Stimulated activated CD8-positive, alpha-beta memory T cell treated with anti-CD3 and anti-CD28 coated beads, Interleukin-2, amount 100 ng/mL, for 48 hours (primary cell): ENCODE measurements around the gene GPC6.
"Not testable (repeated sequence)": the region's sequence is repeated elsewhere in the genome, so short reads cannot be mapped to it uniquely, and the experiment has no call there.

ENCODE experiments used
- DNase-seq, 2 donors: peaks; one replicate each; pipeline ENCODE4 v3.0.0-alpha.2; 2020; ENCODE audit warnings: low read depth in 2 of 2

The GPC6 gene

DNA sequence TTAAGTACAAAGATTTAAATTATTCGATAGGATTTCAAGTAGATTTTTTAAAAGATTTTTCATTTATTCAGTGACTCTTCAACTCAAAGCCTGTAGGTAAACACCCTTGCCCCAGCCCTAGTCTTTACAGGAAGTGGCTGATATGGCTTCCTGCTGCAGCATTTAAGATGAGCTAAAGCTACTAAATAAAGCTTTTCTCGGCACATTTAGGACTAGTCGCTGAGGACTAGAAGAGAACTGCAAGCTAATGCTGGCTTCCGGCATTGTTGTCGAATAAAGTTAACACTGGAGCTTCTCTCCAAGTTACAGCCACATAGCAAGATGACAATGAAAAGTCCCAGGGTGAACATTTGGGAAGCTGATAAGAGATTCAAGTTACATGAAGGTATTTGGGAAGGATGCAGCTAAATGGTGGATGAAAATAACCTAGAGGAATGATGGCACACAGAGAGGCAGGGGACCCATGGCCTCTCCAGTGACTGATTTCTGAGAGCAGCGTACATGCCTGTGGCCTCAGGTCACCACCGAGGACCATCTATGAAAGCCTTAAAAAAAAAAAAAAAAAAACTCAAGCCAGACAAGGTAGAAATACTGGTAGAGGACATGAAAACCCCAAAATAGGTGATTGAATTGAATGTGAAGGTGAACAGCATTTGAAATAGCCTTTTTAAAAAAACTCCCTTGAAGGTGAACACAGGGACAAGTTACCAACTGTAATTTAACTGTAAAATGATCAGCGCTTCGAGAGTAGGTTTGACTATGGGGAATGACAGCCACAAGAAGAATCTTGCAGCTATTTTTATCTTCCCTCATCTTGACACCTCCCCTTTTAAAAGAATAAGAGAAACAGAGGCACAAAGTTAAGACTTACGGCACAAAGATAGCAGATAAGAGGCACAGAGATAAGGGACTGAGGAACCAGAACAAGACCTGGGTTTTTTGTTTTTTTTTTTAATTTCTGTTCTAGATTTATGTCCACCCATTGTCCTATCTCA, 1097.5 kb downstream of the GPC6 start:
- DNase-seq = no peak

DNA sequence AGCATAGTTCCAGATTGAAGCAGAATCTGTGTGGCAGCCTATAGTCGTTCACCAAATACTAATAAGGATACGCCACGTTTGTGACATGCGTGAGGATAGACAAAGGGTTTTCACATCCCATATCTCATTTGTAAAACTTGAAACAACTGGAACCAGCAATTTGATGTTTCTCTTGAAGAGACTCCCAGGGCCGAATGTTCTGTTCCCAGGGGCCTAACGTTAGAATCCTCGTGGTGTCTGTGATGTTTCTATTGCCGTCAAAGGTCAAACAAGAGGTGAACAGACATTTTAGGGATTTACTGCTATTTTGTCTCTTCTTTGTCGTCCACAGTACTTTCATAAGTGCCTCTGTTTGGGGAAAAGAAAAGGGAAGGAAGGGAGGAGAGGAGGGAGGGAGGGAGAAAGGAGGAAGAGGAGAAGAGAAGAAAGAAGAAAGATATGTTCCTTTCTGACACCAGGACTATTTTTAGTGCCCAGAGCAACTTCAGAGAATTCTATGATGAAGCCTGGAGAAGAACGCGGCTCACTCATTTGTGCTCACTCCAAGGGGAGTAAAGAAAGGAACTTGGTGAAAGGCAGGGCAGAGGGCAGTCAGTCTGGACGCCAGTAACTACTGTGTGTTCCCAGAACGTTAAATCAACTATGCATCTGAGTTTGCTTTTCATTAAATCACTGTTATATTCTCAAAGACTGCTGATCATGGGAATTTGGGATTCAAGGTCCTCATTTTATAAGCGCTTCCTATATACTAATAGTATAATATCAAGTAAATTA, 1098.3 kb downstream of the GPC6 start:
- no peak for DNase-seq

DNA sequence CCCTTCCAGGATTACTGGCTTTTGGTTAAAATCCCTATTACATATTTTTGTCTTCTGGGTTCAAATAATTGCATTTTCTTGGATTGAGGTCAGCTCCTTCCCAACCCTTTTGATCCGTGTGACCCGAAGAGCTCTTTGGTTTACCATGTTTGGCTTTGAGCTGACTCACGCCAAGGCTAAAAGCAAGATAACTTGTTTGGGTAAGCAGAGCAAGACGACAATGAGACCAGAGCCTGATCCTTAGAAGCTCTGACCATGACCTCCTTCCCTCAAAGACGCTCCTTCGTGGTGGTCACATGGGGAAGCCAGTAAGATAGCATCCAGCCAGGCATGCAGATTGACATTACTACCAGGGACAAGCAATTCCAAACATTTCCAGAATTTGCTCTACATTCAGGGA, 1099.0 kb downstream of the GPC6 start:
- DNase-seq = no peak

DNA sequence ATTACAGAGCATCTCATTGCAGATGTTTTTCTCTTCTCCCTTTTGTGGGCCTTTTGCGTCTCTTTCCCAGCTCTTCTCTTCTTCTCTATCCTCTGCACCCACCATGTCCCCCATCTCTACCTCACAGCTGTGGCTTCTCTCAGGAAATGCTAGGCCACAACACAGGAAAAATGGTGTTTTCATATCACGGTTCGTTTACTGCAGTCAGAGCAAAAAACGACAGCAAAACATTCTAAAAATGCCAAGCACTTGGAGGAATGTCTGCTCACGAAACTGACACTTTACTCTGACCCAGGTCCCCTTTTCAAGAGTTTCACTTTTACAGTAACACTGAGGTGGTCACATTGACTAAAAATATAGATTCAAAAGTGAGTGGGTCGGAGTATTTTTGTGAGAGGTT, 1100.7 kb downstream of the GPC6 start:
- no peak for DNase-seq

DNA sequence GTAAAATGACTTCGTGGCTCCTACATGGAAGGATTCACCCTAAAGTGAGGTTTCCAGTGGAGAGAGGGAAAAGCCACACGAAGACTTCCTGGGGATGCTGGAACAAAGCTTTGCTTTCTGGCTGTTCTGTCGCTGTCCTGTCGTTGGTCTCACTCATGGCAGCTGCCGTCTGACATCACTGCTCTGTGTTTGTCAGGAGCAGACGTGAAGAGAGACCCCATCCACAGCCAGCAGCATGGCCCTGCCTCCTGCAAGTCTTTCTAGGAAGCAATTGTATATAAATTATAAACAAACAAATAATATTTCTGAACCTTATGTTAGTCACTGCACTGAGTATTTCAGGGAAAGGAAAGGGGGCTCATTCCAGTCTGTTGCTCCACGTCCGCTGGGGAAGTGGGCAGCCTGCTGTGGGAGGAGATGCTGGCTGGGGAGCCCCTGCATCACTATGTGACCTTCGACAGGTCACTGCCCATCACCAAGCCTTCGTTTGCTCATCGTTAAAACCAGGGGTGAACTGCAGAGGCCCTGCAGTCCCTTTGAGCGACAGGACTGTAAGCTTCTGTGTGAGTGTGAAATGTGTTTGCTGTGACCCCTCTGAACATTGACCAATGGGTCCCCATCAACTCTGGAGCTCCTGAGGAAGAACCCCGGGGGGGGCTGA, 1101.9 kb downstream of the GPC6 start:
- DNase-seq = no peak

DNA sequence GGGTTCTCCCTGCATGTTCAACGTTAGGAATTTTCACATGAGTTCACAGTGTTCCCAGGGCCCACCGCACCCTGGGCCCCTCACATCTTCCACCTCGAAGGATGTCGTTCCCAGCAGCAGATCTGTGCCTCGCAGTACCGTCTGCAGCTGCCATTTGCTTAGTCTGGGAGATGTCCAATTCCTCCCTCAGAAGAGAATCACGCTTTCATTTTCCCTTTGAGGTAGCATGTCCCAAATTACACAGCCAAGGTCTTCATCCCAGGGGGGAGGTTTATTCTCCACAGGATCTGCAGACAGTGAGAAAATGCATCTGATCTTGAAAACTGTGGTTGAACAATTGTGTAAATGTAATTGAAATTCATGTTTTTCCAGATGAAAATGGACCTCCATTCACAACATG, 1102.7 kb downstream of the GPC6 start:
- no peak for DNase-seq

DNA sequence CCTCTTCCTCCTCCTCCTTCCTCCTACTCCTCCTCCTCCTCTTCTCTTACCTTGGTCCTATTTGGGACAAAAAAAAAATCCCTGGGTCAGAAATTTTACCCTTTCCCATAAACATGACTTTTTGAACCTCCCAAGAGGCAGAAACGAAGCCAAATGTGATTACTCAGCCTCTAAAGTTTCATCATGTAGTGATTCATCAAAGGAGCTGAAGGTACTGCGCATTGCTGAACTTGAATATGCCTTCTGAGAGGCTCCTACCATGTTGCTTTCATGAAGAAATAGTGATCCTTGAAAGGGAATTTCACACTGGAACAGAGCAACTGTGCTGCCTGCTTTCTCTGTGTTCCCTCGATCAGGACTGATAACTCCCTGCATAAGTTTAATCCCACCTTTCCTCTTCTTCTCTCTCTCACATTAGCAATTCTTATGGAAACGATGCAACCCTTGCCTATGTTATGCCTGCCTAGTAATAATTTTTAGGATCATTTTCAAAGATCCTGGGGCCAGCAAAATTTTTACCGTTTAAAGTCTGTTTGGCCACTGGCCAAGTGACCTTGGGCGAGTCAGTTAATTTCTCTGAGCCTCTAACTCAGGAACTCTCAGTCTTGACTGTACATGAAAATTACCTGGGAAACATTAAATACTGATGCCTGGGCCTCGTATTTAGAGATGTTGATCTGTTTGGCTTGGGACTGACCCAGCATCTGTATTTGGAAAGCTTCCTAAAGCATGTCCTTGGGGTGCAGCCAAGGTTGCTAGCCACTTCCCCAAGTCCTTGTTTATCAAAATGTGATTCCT, 1103.3 kb downstream of the GPC6 start:
- DNase-seq = no peak

DNA sequence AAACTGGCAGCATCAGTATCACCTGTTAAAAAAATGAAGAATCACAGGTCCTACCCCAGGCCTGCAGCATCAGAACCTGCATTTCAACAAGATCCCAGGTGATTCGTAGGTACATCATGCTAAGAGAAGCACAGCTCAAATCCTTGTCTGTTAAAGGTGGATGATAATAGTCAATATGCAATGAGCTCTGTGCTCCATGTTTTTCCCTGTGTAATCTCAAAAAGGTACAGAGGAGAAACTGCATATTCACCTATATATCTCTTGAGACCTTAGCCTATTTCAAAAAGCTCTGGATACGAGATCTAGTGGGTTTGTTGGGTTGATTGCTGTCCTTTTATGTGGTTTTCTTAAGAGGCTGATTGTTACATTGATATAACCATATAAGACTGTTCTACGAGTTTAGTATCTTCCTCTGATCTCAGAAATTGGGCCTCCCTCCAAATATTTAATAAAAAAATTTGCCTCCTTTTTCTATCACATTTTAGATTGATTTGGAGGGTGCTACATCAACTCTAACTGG, 1104.0 kb downstream of the GPC6 start:
- no peak for DNase-seq

DNA sequence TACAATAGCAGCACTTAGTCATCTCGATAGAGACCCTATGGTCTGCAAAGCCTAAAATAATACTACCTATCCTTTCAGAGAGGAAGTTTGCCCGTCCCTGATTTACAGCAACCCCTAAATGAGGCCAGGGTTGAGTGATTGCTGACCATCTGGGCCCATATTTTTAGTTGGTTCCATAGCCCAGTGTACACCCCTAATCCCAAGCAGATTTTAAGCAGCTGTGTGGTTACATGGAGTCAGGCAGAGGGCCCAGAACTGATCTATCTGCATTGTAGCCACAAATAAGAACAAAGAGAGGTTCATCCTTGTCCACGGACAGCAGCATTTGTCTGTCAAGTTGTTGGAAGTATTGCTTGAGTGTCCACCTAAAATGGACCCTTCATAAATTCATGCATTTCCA, 1104.7 kb downstream of the GPC6 start:
- no peak for DNase-seq

DNA sequence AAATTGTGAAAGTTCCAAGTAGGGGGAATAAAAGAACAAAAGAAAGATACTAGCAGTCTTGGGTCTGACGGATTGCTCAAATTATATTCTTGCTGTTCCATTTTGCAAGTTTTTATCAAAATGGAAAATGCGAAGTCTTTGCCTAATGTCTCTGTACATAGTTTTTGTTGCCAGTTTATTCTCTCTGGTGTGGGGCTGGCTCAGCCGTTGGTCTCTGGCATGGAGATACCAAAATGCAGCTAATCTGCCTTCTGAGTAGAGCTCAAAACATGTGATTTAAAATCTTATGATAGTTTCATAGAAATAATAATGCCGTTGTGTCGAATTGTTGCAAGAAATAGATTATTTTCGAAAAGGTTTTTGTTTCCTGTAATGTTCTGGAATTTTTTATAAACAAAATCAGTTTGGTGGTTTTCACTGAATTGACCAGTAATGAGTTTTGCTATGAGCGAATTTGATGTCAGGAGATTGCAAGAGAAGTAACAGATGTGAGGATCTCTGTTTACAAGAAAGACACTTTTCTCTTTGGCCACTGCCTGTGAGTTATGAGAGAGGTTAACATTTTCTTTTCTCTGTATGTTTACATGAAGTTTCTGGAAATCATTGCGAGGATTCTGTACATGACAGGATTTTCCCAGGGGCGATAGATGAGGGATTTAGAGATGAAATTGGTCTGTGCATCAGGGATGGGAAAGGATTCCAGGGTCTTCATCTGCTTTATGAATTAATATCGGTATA, 1105.9 kb downstream of the GPC6 start:
- DNase-seq = no peak

DNA sequence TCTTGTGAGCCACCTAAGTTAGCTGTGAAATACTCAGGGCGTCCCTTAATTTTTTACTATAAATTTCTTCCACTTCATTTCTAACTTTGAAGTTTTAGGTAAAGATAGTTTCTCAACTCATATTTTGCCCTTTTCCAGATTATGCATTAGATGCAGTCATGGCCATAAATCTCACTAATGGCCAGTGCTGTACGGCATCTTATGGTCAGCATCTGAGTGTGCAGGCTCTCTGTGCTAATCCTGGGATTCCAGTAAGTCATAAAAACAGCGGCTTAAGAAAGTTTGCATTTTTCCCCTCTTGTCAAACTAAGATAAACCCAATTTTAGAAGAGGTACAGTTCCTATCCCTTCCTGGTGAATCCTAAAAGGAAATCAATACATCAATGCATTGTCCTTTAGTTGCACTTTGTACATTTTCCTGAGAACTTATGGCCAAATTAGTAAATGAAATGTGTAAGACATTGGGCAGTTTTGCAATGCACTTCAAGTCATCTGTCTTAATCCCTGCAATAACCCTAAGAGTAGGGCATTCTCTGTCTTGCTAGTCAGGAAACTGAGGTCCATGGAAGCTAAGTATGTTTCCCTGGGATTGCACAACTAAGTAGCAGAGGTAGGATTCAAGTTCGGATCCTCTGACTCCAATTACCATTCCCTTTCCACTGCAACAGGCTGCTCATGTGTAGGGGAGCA, 1106.7 kb downstream of the GPC6 start:
- no peak for DNase-seq

DNA sequence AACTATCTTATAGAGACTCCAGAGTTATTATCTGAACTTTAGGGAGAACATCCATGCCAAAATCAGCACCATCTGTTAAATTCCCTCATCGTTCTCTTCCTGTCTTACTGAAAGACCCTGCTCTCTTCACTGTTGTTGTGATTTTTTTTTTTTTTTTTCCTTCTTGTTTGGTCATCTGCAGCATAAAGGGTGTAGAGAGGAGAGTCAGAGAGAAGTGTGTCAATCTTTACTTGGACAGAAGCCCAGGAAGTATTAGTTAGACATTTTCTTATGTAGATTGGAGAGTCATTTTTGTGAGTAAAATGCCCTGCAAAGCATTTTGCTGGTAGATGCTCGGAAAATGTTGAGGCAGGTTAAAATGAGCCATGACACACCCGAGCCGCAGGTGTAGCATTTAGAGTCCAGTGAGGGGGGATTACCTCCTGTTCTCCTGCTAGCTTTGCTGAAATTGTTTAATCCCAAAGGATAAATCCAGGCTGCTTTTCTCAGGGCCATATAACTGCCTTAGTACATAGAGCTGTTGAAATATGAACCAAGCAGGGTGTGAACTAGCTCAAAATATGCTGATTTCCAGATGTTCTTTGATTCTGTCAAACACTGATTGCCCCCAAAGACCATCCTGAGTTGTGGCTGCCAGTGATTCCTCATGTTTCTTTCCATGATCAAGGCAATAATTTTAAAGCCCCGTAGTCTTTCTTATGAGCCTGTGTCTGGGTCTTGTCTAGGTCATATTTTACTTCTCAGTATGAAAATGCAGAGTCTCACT, 1109.3 kb downstream of the GPC6 start:
- DNase-seq = no peak

DNA sequence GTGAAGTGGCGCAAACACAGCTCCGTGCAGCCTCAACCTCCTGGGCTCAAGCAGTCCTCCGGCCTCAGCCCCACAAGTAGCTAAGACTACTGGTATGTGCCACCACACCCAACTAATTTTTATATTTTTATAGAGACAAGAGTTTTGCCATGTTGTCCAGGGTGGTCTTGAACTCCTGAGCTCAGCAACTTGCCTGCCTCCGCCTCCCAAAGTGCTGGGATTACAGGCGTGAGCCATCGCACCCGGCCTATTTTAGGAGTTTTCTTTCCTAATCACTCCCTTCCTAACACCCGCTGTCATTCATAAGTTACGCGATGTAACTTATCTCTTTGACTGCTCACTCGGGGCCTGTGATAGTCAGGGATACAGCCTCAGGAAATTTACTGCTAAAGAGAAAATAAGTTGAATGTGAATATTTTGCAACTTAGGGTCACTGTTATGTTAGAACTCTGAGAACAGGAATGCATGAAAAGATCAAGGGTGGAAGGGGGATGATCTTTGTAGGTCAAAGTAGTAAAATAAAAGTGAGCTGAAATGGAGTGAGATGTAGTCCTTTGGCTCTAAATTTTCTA, 1112.6 kb downstream of the GPC6 start:
- no peak for DNase-seq

DNA sequence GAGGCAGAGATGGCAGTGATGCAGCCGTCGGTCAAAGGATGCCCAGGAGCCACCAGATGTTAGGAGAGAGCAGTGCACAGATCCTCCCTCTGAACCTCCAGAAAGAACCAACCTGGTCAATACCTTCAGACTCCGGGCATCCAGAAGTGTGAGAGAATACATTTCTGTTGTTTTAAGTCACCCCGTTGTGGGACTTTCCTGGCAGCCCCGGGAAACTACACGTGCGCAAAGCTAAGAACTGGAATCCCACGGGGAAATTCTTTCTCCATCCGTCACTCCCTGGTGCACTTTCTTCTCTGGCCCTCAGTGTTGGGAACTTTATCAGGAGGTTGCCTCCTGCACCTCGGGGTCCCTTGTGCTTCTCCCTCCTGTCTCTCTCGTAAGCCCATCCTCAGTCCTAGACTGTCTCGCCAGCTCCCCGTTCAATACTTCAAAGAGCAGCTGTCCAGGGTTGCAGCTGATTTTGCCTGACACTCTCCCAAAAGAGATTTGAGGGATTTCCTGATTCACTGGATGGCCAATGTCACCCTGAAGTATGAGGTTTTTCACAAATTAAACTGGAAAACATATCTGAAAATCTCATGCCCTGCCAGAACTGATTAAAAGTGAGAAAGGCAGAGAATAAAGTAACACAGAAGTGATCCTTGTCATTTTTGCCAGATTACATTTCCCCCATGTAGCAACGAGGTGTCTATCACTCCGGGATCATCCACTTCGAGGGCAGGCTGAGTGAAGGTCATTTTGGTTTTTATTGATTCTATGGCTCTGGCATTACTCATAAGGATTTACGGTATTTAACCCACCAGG, 1116.0 kb downstream of the GPC6 start:
- DNase-seq = no peak

DNA sequence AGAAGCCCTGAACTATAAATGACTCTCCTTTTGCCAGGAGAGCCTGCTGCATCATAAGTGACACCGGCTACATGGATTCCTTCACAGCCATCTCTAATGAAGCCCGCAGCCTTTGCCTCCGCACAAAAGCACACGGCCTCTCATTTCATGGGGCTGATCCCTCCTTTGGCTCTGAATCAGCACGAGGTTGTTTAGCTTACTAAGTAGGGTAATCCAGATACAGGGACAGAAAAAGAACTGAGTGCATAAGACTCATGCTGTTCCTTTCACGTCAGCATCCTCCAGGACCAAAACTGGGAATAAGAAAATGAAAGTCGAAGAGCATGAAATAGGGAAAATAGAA, 1116.6 kb downstream of the GPC6 start:
- no peak for DNase-seq

DNA sequence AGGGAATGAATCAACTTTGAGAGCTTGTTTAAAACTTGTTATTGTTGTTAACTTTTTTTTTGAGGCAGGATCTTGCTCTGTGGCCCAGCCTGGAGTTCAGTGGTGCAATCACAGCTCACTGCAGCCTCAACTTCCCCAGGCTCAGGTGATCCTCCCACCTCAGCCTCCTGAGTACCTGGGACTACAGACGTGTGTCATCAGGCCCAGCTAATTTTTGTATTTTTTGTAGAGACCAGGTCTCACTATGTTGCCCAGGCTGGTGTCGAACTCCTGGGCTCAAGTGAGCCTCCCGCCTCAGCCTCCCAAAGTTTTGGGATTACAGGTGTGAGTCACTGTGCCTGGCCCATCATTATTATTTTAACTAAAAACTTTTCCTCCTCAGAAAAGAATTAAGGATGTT, 1117.1 kb downstream of the GPC6 start:
- not testable (repeated sequence) for DNase-seq

DNA sequence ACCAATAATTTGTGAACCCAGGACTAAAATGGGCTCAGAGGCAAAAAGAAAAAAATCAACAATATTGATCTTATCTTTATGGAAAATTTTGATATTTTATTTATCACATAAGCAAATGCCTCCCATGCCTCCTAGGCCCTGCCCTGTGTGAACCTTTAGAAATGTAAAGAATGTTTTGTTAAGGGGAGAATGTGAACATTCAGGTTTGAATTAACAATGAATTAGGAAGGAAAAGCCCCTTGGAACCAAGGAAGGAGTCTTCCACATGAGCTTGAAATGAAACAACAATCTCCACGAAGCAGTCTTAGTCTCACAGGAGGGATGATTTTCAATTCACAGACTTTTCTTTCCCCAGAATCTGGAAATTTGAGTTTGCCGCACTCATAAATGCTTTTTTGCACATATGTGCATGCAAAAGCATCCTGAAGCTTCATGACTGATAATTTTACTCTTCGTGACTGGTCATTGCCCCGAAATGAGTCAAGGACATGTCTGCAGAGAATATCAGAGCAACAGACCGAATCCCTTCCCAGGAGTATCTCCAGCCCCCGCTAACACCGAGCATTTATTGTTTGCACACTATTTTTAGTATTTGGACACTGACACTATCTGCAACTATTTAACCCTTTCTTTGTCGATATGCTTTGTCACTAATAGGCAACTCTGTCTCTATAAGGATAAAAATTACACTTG, 1117.7 kb downstream of the GPC6 start:
- no peak for DNase-seq
